Hepatocyte (in vitro differentiated cells): Measurements from ENCODE around the gene ITGA7. TPM values are rescaled to one million over a fixed set of nuclear protein-coding genes. Genes with fewer than 3 reads are reported as not detected.
A peak's percentile ranks its signal among the peaks of the same experiment; 100 is the strongest.

Experiments used
- DNase-seq: peaks from one replicate; pipeline ENCODE4 v3.0.0-alpha.2; 2016; ENCODE audit warnings: low spot score
- H2AFZ ChIP-seq: fragments of 200-600 bp; sonication (generic); 2 replicates; pipeline ENCODE4 v1.6.0; 2016; ENCODE audit warnings: antibody characterized with exemption, mild to moderate bottlenecking
- H3K27ac ChIP-seq: fragments of 200-600 bp; sonication (generic); 2 replicates; pipeline ENCODE4 v1.5.1; 2016; ENCODE audit warnings: mild to moderate bottlenecking
- H3K27me3 ChIP-seq: fragments of 200-600 bp; sonication (generic); 2 replicates; pipeline ENCODE4 v1.6.1; 2016
- H3K36me3 ChIP-seq: fragments of 200-600 bp; sonication (generic); replicated peaks from 2 replicates; pipeline ENCODE4 v1.5.1; 2016; ENCODE audit warnings: low read depth; ENCODE audit not compliant: insufficient read depth
- H3K4me1 ChIP-seq: fragments of 200-600 bp; sonication (generic); 2 replicates; pipeline ENCODE4 v1.5.1; 2016; ENCODE audit warnings: mild to moderate bottlenecking, moderate library complexity; ENCODE audit not compliant: insufficient read depth
- H3K4me2 ChIP-seq: fragments of 200-600 bp; sonication (generic); 2 replicates; pipeline ENCODE4 v1.6.0; 2016
- H3K4me3 ChIP-seq: fragments of 200-600 bp; sonication (generic); 2 replicates; pipeline ENCODE4 v1.5.1; 2016; ENCODE audit warnings: mild to moderate bottlenecking
- H3K79me2 ChIP-seq: fragments of 200-600 bp; sonication (generic); 2 replicates; pipeline ENCODE4 v1.6.0; 2017; ENCODE audit warnings: mild to moderate bottlenecking
- H3K9me2 ChIP-seq: fragments of 200-600 bp; sonication (generic); replicated peaks from 2 replicates; pipeline ENCODE4 v1.6.0; 2017; ENCODE audit warnings: mild to moderate bottlenecking; ENCODE audit not compliant: insufficient read depth
- H3K9me3 ChIP-seq: fragments of 200-600 bp; sonication (generic); 2 replicates; pipeline ENCODE4 v1.5.1; 2016; ENCODE audit warnings: low read depth, mild to moderate bottlenecking
- H4K20me1 ChIP-seq: fragments of 200-600 bp; sonication (generic); 2 replicates; pipeline ENCODE4 v1.6.0; 2016; ENCODE audit warnings: mild to moderate bottlenecking; ENCODE audit not compliant: insufficient read depth, poor library complexity, severe bottlenecking
- EZH2 ChIP-seq: fragments of 200-600 bp; sonication (generic); IDR thresholded peaks from 2 replicates; pipeline ENCODE4 v1.6.1; 2016; ENCODE audit warnings: antibody characterized with exemption, mild to moderate bottlenecking, borderline replicate concordance
- EZH2phosphoT487 ChIP-seq: fragments of 200-600 bp; sonication (generic); IDR thresholded peaks from one replicate; pipeline ENCODE4 v1.6.1; 2018; ENCODE audit warnings: antibody characterized with exemption, mild to moderate bottlenecking, low read depth, moderate library complexity; ENCODE audit not compliant: unreplicated experiment, severe bottlenecking
- WGBS: methylation state at CpG from one replicate; pipeline ENCODE4 v1.1.6; 2016; ENCODE audit warnings: low lambda C conversion rate; ENCODE audit errors: missing lambda C conversion rate; 5-methylcytosine and 5-hydroxymethylcytosine counted together
- polyA plus RNA-seq: library from polyadenylated mRNA; unstranded; fragments of >200 nt; fragmentation: Nextera tagmentation; extraction: Ambion mirVana; gene quantifications from 2 replicates; pipeline ENCODE4 v1.2.1, GENCODE V29; 2016
- total RNA-seq: library from RNA; depleted of rRNA; stranded (reverse); fragments of >200 nt; gene quantifications from 2 replicates; pipeline ENCODE4 v1.2.3, GENCODE V29; 2014
- TF ChIP-seq, protein P1 (sequence below): fragments of 200-600 bp; sonication (generic); IDR thresholded peaks from 2 replicates; pipeline ENCODE4 v1.5.1; 2016; ENCODE audit warnings: antibody characterized with exemption, mild to moderate bottlenecking; ENCODE audit not compliant: poor library complexity

The ITGA7 gene
- total and polyA plus RNA-seq, 2 experiments from 2014 or later: 15.2 to 22.8 TPM

DNA sequence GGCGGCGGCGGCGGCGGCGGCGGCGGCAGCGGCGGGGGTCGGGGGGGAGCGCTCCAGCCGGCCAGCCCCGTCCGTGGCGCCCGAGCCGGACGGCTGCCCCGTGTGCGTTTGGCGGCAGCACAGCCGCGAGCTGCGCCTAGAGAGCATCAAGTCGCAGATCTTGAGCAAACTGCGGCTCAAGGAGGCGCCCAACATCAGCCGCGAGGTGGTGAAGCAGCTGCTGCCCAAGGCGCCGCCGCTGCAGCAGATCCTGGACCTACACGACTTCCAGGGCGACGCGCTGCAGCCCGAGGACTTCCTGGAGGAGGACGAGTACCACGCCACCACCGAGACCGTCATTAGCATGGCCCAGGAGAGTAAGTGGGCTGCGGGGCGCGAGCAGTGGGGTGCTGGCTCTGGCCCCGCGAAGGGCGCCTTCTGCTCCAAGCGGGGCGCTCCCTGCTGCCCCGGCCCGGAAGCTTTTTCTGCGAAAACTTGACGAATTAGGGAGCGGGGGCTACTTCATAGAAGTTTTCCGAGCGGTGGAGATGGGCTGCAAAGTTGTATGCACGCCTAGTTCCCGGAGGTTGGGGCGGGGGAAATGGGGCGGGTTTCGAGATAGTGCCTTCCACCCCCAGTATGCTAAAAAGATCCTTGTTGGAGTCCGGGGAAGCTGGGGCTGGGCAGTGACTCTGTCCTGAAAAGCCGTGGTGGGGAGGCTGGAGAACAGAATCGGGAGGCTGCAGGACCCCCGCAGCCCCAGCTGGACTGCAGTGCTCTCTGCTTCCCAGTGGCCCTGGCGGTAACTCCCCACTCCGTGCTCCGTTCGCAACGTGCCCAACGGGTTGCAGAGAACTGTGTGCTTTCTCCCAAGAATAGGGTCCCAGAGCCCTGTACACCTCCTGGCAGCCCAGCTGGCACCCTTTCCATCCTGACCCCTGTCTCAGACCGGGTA, 36.0 kb upstream of the ITGA7 start:
- peak; percentile 83 for DNase-seq
- 2% methylated on average over 45 of the region's 73 CpGs for WGBS
- peaks cover 20% of the 10 kb centered on the region for H3K79me2 ChIP-seq
- no peaks in the 10 kb centered on the region for H3K9me3 ChIP-seq
- H4K20me1 ChIP-seq: no peaks in the 10 kb centered on the region
- H2AFZ ChIP-seq: peak overlapping the region; percentile 35
- no peaks in the 10 kb centered on the region for H3K36me3 ChIP-seq
- TF ChIP-seq EZH2 (no peak), EZH2phosphoT487 (no peak)
- TF ChIP-seq, protein P1, sequence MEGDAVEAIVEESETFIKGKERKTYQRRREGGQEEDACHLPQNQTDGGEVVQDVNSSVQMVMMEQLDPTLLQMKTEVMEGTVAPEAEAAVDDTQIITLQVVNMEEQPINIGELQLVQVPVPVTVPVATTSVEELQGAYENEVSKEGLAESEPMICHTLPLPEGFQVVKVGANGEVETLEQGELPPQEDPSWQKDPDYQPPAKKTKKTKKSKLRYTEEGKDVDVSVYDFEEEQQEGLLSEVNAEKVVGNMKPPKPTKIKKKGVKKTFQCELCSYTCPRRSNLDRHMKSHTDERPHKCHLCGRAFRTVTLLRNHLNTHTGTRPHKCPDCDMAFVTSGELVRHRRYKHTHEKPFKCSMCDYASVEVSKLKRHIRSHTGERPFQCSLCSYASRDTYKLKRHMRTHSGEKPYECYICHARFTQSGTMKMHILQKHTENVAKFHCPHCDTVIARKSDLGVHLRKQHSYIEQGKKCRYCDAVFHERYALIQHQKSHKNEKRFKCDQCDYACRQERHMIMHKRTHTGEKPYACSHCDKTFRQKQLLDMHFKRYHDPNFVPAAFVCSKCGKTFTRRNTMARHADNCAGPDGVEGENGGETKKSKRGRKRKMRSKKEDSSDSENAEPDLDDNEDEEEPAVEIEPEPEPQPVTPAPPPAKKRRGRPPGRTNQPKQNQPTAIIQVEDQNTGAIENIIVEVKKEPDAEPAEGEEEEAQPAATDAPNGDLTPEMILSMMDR: no peak
- no peaks in the 10 kb centered on the region for H3K27me3 ChIP-seq
- no peaks in the 10 kb centered on the region for H3K9me2 ChIP-seq
- peak overlapping the region; percentile 99 for H3K4me3 ChIP-seq
- peak overlapping the region; percentile 66 for H3K27ac ChIP-seq
- peak overlapping the region; percentile 97 for H3K4me2 ChIP-seq
- peaks cover 21% of the 10 kb centered on the region for H3K4me1 ChIP-seq

DNA sequence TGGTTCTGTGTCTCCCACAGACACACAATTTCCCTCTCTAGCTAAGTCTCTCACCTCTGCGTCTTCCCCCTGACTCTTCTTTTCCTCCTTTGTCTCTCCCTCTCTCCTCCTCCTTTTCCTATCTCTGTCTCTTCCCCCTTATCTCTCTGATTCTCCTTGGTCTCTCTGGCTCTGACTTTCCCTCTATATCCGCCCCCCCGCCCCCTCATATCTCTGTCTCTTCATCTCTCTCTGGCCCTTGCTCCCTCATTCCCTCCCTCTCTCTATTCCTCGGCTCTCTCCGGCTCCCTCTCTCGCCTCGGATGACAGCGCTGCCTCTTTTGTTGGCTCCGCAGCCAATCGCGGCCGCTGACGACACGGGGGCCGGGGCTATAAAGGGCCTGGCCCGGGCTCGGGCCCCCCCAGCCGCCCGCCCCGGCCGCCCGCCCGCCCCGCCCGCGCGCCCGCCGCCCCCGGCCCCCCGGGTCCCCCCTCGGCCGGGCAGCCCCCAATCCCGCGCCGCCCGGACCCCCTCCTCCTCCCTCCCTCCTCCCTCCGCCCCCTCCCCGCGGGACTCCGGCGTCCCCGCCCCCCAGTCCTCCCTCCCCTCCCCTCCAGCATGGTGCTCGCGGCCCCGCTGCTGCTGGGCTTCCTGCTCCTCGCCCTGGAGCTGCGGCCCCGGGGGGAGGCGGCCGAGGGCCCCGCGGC, 35.2 kb upstream of the ITGA7 start, which contains the start of gene GDF11:
TSS of gene GDF11 (plus strand) at position 404 of the 687 bp plus-strand sequence. CDS start at position 599, 195 bp downstream.
- TF ChIP-seq EZH2phosphoT487 (no peak), EZH2 (no peak)
- TF ChIP-seq, protein P1: no peak
- Histone ChIP-seq H3K4me2 (peak within 1 kb of the TSS; percentile 97), H3K4me1 (peaks cover 21% of the 10 kb centered on the region), H3K36me3 (no peaks in the 10 kb centered on the region), H4K20me1 (no peaks in the 10 kb centered on the region), H3K79me2 (peaks cover 18% of the 10 kb centered on the region), H2AFZ (peak within 1 kb of the TSS; percentile 71), H3K4me3 (peak within 1 kb of the TSS; percentile 99), H3K27me3 (no peaks in the 10 kb centered on the region), H3K27ac (peak within 1 kb of the TSS; percentile 88), H3K9me2 (no peaks in the 10 kb centered on the region), H3K9me3 (no peaks in the 10 kb centered on the region)
- WGBS: under 1% methylated on average over 17 of the region's 53 CpGs
- peak; percentile 93 for DNase-seq

DNA sequence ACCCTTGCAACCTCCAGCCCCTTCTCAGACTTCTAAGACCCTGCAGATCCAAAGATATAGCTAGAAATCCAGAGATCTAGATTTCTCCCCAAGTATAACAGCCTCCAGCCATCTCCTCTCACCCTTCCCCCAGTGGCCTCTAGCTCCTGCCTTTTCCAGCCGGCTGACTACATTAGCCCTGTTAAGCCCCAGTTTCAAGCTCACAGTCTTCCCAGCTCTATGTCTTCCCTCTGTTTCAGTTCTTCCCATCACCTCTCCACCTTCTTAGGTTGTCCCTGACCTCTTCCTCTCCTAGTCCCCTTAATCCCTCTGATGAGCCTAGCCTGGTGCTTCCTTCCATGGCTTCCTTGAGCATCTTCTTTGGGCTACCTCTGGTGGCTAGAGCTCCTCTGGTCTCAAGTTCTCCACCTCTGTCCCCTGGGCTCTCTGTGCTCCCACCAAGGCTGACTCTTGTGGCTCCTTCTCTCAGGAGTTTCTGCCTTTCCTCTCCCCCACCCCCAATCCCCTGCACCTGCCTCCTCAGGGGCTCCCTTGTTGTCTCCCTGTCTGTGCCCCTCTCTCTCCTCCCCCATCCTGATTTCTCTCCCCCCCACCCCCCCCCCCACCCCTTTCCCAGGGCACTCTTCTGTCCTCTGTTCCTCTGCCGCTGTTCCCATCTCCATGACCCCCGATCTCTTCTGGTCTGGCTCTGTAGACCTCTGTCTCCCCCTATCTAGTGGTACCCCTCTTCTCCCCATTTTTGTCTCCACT, 34.4 kb upstream of the ITGA7 start:
- Histone ChIP-seq H3K9me2 (no peaks in the 10 kb centered on the region), H3K79me2 (peaks cover 12% of the 10 kb centered on the region), H3K36me3 (no peaks in the 10 kb centered on the region), H3K27ac (peak overlapping the region; percentile 88), H4K20me1 (no peaks in the 10 kb centered on the region), H3K9me3 (no peaks in the 10 kb centered on the region), H2AFZ (peak overlapping the region; percentile 71), H3K27me3 (no peaks in the 10 kb centered on the region), H3K4me1 (peaks cover 28% of the 10 kb centered on the region), H3K4me3 (peak overlapping the region; percentile 34), H3K4me2 (peak overlapping the region; percentile 78)
- 48% methylated on average over 3 of the region's 3 CpGs for WGBS
- TF ChIP-seq EZH2 (no peak), EZH2phosphoT487 (no peak)
- TF ChIP-seq, protein P1: no peak
- no peak for DNase-seq
